Esophagus squamous epithelium (tissue), 5 donors: ENCODE data around the gene HYDIN. TPM values are rescaled to one million over a fixed set of nuclear protein-coding genes. Genes with fewer than 3 reads are reported as not detected.

ENCODE experiments used
- DNase-seq: peaks from one replicate; lab custom pipeline; 2025; lab: John Stamatoyannopoulos, UW
- H3K27ac ChIP-seq, 4 donors: fragments of 200-600 bp; sonication (generic); one replicate each; pipeline ENCODE4 v1.5.1; 2016 to 2019; ENCODE audit warnings: mild to moderate bottlenecking in 1 of 4
- H3K27me3 ChIP-seq, 4 donors: fragments of 200-600 bp; sonication (generic); 1 replicate in 3 of 4; 2 replicates in 1 of 4; pipeline versions ENCODE4 v1.5.1 to v1.6.0; 2017 to 2021; ENCODE audit warnings: antibody characterized with exemption in 1 of 4
- H3K36me3 ChIP-seq, 3 donors: fragments of 200-600 bp; sonication (generic); one replicate each; pipeline ENCODE4 v1.5.1; 2016 to 2019
- H3K4me1 ChIP-seq, 3 donors: fragments of 200-600 bp; sonication (generic); one replicate each; pipeline ENCODE4 v1.5.1; 2017 to 2019
- H3K4me3 ChIP-seq, 4 donors: fragments of 200-600 bp; sonication (generic); 1 replicate in 3 of 4; 2 replicates in 1 of 4; pipeline ENCODE4 v1.5.1; 2016 to 2019; ENCODE audit warnings: mild to moderate bottlenecking in 2 of 4, moderate library complexity in 1 of 4
- H3K9me3 ChIP-seq, 3 donors: fragments of 200-600 bp; sonication (generic); one replicate each; pipeline ENCODE4 v1.5.1; 2016 to 2019
- CTCF ChIP-seq, 6 experiments: fragments of 450-650 bp in 4 of 6; fragments of 200-600 bp in 2 of 6; sonication (generic) in 2 of 6; IDR thresholded peaks; one replicate each; pipeline ENCODE4 v1.5.1; 2016 to 2019; ENCODE audit warnings: antibody characterized with exemption in 6 of 6, mild to moderate bottlenecking in 4 of 6, moderate library complexity in 4 of 6
- POLR2A ChIP-seq, 4 donors: fragments of 450-650 bp; IDR thresholded peaks; one replicate each; pipeline ENCODE4 v1.6.1; 2017; ENCODE audit warnings: antibody characterized with exemption in 4 of 4, mild to moderate bottlenecking in 4 of 4, moderate library complexity in 3 of 4
- WGBS, 2 donors: methylation state at CpG; one replicate each; pipeline ENCODE4 v1.1.5; 2018; 5-methylcytosine and 5-hydroxymethylcytosine counted together
- intact Hi-C: fragments of 100-400 bp; cut with DNase I; formaldehyde crosslinking; loops from one replicate; pipeline ENCODE4 v1.15.0; 2022
- total RNA-seq, 4 donors: library from RNA; depleted of rRNA; stranded (reverse); fragments of >200 nt; gene quantifications; one replicate each; pipeline ENCODE4 v1.1.0, GENCODE V29; 2016
- donor health status: DM: yes; HTN: yes; CAD: no.

Gene HYDIN
- total RNA-seq, 4 donors from 2014 or later = 0.23 to 2.4 (median 0.38) TPM; not detected in 1

GRCh38 chr16:71201054-71201453 lies 29.5 kb downstream of the HYDIN start:
- DNase-seq = no peak
- peaks cover 0 to 3% (median 0%) of the 10 kb centered on the region in 3 donors for H3K9me3 ChIP-seq
- WGBS, 2 donors = 70 to 79% methylated on average over 1 of the region's 1 CpG
- no peaks in the 10 kb centered on the region for H3K36me3 ChIP-seq
- H3K27ac ChIP-seq = no peak overlapping the region
- H3K4me3 ChIP-seq = no peak overlapping the region
- H3K4me1 ChIP-seq = no peaks in the 10 kb centered on the region
- no peaks in the 10 kb centered on the region for H3K27me3 ChIP-seq
- intact Hi-C loops = no loop called here
- TF ChIP-seq POLR2A (IDR thresholded peaks at IDR 0.05) = no peak
- no peak for TF ChIP-seq CTCF (IDR thresholded peaks at IDR 0.05)

- no peaks in the 10 kb centered on the region for H3K27me3 ChIP-seq
- DNase-seq = no peak
- no peak overlapping the region for H3K27ac ChIP-seq
- no peaks in the 10 kb centered on the region for H3K4me1 ChIP-seq
- no peak overlapping the region for H3K4me3 ChIP-seq
- intact Hi-C loops = no loop called here
- H3K36me3 ChIP-seq = no peaks in the 10 kb centered on the region
- H3K9me3 ChIP-seq = peaks cover 0 to 3% (median 0%) of the 10 kb centered on the region in 3 donors
- TF ChIP-seq POLR2A (IDR thresholded peaks at IDR 0.05) (no peak), CTCF (IDR thresholded peaks at IDR 0.05) (no peak)
- 57 to 100% methylated on average over 1 of the region's 1 CpG for WGBS, 2 donors
Measured at GRCh38 chr16:71198408-71198807, 32.1 kb downstream of the HYDIN start.

- Histone ChIP-seq H3K27me3 (no peaks in the 10 kb centered on the region), H3K9me3 (no peaks in the 10 kb centered on the region), H3K36me3 (no peaks in the 10 kb centered on the region), H3K4me3 (no peak overlapping the region), H3K4me1 (no peaks in the 10 kb centered on the region), H3K27ac (no peak overlapping the region)
- TF ChIP-seq CTCF (IDR thresholded peaks at IDR 0.05) (no peak), POLR2A (IDR thresholded peaks at IDR 0.05) (no peak)
- intact Hi-C loops = no loop called here
- no peak for DNase-seq
- 52 to 61% methylated on average over 5 of the region's 5 CpGs for WGBS, 2 donors
Measured at GRCh38 chr16:71192387-71192786, 38.1 kb downstream of the HYDIN start.

GRCh38 chr16:71188956-71189712 lies 41.4 kb downstream of the HYDIN start:
- no peak for DNase-seq
- TF ChIP-seq POLR2A (IDR thresholded peaks at IDR 0.05) = no peak
- no peak for TF ChIP-seq CTCF (IDR thresholded peaks at IDR 0.05)
- WGBS, 2 donors = 83 to 89% methylated on average over 9 of the region's 9 CpGs
- Histone ChIP-seq H3K27me3 (no peaks in the 10 kb centered on the region), H3K4me3 (no peak overlapping the region), H3K4me1 (no peaks in the 10 kb centered on the region), H3K9me3 (no peaks in the 10 kb centered on the region), H3K27ac (no peak overlapping the region), H3K36me3 (no peaks in the 10 kb centered on the region)
- intact Hi-C loops = no loop called here

- intact Hi-C loops = no loop called here
- WGBS, 2 donors = 41% methylated on average over 1 of the region's 1 CpG
Measured at GRCh38 chr16:71185347-71185746, 45.2 kb downstream of the HYDIN start.

More at GRCh38 chr16:71185347-71185746, 45.2 kb downstream of the HYDIN start:
- H3K27me3 ChIP-seq = no peaks in the 10 kb centered on the region
- no peak overlapping the region for H3K27ac ChIP-seq
- no peak for TF ChIP-seq CTCF (IDR thresholded peaks at IDR 0.05)
- no peak for TF ChIP-seq POLR2A (IDR thresholded peaks at IDR 0.05)
- no peak overlapping the region for H3K4me3 ChIP-seq
- H3K9me3 ChIP-seq = no peaks in the 10 kb centered on the region
- no peaks in the 10 kb centered on the region for H3K4me1 ChIP-seq
- no peak for DNase-seq
- H3K36me3 ChIP-seq = no peaks in the 10 kb centered on the region
